GM19455 (cell line): ENCODE results near the gene C9orf50.

Experiments
- ATAC-seq: cut with Tn5 transposase; IDR thresholded peaks from one replicate; pipeline ENCODE4 v1.9.1; 2021; ENCODE audit not compliant: unreplicated experiment

C9orf50 gene

DNA sequence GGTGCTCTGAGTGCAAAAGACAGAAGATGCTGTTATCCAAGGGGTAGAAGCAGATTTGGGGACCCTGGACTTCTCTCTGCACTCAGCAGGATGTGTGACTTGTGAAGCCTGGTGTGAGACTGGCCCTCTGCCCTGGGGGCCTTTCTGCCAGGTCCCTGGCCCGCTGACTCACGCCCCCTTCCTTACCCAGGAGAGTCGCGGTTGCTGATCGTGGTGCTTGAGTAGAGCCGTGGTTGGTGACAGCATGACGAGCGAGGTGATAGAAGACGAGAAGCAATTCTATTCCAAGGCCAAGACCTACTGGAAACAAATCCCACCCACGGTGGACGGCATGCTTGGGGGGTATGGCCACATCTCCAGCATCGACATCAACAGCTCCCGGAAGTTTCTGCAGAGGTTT is 11.6 kb upstream of the C9orf50 start:
- ATAC-seq, result no peak

DNA sequence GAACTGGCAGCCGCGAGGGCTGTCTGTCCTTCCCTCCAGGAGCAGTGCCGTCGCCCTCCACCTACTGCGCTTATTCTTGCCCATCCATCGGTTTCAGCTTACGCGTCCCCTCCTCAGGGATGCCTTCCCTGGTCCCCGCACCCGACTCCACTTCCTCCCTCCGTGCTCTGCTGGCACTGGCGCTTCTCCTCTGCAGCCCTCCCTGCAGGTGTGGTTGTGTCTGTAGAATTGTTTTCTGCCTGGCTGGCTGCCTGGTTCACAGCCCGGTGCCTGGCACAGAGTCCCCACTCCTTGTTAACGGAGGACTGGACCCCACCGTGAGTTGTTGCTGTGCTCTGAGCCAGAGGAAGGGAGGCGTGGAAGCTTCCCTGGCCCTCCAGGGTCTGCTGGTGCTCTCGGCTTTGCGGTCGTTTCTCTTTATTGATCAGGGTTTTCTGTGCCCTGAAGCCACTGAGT is 10.8 kb upstream of the C9orf50 start:
- ATAC-seq, result no peak

DNA sequence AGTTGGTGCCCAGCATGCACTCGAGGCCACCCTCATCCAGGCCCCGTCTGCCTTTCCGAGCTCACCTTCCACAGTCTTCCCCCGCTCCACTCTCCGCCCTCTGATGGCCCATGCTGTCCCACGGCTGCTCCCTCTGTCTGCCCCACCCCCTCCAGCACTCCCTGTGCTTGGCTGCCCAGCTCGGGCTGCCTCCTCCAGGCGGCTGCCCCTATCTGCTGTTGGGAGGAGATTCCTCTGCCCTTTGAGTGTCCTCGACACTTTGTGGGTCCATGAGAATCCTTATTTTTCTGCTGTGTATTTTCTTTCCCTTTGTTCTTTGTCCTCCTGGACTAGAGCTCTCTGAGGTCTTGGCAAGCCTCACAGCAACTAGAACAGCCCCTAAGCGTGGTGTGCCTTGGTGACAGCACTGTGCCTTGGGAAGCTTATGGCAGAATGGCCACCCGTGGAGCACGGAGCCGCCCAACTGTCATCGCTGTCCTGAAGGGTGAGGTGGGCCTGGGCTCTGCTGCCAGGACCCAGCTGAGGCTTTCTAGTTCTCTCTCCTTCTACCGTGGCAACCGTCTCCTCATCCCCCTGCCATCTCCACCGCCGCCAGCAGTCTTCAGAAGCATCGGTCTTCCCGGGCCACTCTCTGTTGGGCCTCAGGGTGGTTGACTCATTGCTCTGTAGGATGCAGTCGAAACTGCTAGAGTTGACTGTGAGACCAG is 10.2 kb upstream of the C9orf50 start:
- no peak for ATAC-seq

DNA sequence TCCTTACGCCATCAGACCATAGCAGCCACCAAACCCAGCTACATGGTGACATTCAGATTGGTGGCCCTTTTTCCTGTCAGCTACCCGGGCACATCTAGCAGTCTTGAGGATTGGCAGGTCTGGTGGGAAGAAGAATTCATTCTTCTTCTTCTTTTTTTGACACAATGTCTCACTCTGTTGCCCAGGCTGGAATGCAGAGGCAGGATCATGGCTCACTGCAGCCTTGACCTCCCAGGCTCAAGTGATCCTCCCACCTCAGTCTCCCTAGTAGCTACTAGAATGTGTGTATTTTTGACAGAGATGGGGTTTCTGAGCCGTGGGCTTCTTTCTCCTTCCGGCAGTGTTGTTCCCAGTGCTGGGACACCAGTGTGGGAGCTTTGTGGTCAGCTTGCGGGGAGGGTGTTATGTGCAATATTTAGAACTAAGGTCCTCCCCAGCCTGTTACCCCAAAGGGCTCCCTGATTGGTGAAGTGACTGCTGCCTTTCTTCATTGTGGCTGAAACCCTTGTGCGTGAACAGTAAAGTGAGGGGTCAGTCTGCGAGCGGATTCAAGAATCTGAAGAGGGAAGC is 8.4 kb upstream of the C9orf50 start:
- no peak for ATAC-seq

DNA sequence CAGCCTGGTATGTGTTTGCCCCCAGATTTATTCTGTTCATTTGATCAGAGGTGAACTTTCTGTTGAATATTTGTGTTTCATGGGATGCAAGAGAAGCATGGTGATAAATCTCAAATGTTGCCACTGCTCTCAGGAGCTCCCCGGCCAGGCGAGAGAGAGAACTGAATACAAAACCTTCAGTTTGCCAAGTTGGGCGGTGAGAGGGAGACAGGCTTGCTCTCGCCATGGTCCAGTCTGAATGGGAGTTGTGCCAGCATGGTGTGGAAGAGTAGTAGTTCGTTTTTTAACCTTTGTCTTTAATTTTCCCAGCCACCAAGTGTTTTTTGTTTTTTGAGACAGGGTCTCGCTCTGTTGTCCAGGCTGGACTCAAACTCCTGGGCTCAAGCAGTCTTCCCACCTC is 7.8 kb upstream of the C9orf50 start:
- no peak for ATAC-seq

DNA sequence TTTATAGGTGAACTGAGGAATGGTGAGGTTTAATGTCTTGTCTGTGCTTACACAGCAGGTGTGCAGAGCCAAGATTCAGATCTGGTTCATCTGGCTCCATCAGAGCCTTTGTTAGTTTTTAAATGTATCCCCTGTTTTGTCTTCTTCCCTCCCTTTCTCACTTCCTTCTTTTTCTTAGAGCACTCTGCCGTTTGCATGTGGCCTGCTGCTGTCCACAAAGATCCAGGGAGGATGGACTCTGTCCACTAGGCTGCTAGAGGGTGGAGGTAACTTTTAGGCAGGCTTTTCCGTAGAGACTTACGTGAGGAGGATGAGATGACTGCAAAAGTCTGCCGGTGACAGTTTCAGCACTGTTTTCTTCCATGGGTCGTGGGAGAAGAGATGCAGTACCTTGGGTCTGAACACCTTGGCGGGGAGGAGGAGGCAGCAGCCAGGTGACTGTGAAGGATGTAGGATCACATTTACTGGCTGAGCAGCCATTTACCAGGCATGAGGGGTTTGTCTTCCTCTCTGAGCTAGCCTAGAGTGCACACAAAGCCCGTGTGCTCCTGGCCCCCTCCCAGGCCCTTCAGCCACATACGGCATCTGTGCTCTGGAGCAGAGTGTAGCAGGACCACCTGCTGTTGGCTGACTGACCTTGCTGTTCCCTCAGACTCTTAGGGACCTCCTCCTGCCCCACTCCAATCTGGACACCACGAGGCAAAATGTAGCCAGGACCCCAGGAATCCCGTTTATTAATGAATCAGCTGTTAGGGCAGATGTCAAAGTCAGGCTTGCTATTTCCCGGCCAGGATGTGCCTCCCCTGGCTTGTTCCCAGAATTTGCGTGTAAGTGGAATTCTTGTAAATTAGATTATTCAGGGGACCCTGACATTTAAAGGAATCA is 6.9 kb upstream of the C9orf50 start:
- ATAC-seq, result no peak

DNA sequence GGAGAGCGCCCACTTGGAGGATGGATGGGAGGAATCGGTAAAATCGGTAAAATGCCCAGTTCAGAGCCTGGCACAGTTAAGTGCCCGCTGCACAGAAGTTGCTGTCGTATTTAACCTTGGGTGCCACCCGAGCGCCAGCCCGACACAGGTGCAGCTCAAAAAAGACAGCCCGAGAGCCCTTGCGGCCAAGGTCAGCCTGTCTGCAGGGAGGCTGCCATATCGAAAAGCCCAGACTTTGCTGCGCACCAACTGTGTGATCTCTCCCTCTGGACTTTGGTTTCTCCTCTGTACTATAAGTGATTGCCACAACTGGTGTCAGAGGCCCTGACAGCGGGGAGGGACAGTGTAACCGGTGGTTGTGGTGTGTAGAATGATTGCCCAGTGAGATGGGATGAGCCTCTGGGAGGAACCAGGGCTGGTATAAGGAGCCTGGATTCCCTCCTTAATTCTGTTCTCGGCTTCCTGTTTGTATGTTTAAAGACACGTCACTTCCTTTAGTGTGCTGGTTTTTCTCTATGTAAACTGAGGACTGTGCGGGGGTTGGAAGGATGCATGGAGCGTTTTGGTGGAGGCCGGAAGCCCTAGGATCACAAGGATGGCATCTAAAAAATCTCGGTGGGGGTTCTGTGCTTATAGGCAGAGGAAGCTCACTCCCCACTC is 5.9 kb upstream of the C9orf50 start:
- ATAC-seq, result peak; percentile 41

DNA sequence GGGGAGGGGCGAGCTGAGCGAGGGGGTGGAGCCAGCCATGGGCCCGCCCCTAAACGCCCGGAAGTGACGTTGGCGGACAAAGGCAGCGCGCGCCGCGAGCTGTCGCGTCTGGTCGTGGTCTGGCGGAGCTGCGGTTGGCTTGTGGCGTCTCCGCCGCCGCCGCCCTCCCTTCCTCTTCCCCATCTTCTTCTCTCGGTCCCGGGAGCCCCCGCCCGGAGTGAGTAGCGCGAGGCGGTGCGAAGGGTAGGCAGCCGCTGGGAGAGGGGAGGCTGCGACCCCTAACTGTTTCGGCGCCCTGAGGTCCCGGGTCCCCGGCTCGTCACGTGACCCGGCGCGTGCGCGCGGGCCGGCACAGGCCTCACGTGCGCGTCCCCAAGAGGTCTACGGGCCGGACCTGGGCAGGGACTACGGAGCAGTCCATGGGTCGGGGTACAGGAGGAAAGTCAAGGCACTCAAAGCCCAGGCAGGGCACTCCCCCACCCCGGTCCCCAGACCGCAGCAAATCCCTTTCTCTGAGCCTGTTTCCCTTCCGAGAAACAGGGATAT is 5.3 kb upstream of the C9orf50 start, which contains the start of gene NTMT1:
Gene NTMT1 (plus strand): TSS at position 85 of the 546 bp plus-strand sequence. CDS start 6,541 bp downstream, outside the sequence.
- peak; percentile 81 for ATAC-seq

DNA sequence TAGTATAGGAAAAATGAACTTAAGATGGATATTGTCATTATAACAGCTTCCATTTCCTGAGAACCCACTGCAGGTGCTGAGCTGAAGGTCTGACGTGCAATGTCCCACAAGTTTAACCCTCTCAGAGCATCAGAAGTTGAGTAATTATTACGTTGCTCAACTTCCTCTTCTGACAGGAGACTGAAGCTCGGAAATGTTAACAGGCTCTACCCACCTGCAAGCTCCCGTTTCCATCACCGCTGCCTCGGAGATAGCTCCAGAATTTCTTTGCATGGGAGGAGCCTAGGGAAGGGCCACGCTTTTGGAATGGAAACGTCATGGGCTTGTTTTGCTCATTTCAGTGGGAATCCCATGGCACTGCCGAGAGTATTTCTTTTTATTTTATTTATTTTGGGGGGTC is 4.0 kb upstream of the C9orf50 start:
- ATAC-seq, result no peak

DNA sequence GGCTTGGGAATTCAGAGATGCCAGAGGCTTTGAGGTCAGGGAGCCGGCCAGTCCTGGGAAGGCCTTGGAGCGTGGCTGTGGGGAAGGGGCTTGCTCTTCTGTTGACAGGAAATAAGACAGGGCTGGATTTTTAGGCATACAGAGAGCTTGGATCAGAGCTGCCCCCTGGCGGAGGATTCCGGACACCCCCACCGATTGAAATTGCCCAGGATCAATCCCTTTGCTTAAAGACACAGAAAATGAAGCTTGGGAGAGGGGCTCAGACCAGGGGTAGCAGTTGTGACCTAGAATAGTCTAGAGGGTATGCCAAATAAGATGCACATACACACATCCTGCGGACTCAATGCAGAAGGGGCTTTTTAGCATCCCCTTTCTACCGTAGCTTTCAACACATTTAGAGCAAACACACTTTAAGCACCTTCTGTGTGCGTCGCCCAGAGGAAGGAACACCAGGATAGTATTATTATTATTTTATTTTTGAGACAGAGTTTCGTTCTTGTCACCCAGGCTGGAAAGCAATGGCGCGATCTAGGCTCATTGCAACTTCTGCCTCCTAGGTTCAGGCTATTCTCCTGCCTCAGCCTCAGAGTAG is 3.4 kb upstream of the C9orf50 start:
- no peak for ATAC-seq

DNA sequence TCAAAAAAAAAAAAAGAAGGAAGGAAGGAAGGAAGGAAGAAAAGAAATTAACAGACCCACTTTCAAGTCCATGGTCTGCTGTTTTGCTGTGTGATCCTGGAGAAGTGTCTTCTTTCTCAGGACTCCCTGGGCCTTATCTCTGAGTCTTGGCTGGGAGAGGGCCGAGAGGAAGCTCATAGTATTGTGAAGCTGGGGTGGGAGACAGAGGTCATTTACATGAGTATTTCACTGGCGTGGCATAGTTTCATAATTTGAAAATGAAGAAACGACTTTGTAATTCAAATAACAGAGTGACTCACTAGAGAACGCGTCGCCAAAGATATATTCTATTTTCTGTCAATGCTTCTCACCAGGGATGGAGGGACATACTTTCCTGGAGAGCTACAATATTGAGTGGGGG is 2.4 kb upstream of the C9orf50 start:
- ATAC-seq, result no peak

DNA sequence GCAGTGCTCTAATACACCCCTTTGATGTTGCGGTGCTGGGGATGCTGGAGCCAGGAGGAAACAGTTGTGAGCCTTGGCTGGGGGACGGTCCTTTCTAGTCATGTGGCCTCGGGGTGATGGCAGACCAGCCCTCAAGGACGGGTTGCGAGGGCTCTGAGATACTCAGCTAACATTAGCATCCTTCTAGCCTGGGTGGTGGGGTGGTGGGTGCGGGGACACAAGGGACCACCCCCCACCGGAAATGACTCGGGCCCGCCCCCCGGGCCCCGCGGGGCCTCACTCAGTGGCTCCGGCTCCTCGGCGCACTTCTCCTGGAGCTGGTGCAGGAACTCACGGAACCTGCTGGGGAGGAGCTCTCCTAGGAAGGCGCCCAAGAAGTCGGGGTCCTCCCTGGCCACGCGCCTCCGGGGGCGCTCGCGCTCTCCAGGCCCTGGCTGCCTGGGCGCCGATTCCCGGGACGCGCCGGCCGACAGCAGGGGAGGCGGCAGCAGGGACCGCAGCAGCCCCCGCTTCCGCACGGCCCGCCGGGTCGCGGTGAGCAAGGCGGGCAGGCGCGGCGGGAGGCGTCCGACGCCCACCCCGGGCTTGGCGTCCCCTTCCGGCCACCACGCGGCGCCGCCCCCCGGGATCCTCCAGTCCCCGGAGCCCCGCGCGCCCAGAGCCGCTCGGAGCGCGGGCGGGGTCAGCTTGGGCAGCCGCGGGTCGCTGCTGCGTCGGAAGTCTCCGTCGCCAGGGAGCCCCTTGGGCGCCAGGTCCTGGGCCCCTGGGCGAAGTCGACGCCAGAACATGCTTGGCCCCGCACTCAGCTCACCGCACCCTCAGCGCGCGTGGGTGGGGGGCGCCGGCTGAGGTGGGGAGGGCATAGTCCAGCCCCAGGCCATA is 873 bp downstream of the C9orf50 start:
- ATAC-seq, result no peak

DNA sequence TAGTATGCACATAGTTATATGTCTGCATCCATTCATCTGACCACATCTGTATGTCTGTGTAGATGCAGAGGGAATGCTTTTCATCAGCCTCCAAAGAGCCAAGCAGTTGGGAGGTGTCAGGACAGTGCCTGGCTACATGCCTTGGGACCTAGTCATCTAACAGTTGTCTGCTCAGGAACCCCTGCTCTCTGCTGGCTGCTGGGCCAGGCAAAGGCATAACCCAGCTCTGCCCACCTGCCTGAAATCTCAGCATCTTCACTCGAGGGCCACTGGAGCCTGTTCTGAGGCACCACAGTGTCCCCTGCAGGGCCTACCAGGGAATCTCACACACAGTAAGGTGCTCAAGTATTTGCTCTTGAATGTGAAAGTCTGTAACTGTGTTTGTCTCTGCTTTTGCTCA is 3.7 kb downstream of the C9orf50 start:
- ATAC-seq, result no peak

DNA sequence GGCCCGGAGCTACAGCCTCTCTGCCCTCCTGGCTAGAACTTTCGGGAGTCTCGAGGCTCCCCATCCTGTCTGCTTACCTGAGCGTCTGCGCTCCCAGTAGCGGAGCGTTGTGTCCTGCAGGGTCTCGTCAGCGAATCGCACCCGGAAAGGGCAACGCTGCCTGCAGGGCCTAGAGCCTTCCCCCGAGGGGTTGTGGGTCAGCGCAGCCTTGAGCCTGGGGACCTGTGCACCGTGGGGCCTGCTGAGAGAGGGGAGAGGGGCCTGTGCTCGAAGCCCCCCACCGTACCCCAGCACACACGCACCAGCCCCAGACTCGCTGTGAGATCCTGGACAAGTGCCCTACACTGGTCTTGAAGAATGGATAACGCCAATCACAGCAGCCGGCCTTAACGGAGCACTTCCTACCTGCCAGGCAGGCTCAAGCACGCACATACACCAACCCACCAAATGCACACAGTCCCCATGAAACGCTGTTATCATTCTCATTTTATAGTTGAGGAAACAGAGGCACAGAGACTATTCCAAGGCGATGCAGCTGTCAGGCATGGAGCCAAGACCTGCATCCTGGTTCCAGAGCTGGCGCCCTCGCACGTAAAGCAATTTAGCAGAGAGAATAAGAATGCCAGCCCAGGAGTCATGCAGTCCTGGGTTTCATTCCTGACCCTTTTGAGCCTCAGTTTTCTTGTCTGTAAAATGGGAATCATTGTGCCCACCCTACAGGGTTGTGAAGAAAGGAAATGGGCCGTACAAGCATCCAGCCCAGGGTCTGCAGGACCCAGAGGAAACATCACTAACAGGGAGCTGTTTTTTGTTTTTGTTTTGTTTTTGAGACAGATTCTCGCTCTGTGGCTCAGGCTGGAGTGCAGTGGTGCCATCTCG is 5.3 kb downstream of the C9orf50 start:
- ATAC-seq, result no peak

DNA sequence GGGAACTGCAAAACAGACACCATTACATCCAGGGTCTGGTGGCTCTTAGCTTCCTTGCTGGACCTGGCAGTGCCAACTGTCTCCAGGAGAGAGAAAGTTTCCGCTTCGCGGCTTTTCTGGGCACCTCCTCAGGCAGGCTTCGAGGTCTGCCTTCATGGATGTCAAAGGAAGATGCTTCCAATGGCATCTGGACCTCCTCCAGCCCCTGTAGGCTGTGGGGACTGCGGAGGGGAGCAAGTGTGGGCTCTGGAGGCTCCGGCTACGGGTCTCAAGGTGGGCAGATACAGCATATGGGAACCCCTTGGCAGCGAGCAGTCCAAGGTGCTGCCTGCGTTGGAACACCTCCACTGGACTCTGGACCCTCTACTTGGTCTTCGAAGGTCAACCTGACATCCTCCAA is 6.0 kb downstream of the C9orf50 start:
- ATAC-seq, result no peak

DNA sequence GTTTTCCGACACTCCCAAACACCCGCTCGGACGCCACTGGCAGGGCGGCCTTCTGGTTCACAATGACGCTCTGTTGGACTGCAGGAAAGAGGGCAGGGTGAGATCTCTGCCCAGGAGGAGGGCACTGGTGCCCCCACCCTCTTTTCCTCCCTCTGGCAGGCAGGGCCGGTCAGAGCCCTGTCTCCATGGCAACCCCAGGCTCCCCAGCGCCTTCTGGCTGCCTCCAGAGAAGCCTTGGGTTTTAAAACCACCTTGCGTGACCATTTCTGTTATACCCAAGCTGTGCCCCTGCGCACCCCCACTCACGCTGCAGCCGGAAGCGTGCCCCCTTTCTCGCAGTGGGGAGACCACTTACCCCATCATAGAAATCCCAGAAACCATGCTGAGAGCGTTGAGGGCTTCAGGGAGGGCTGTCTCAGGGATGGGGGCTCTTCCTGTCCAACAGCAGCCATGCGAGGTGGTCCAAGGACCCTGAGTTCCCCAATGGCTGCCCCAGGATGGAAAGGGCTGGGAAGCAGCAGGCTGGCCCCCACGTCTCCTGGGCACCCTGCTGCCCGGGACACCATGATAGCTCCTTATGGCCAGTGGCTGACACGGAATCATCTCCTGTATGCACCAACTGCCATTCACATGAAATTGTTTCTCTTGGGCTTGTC is 7.3 kb downstream of the C9orf50 start:
- no peak for ATAC-seq

DNA sequence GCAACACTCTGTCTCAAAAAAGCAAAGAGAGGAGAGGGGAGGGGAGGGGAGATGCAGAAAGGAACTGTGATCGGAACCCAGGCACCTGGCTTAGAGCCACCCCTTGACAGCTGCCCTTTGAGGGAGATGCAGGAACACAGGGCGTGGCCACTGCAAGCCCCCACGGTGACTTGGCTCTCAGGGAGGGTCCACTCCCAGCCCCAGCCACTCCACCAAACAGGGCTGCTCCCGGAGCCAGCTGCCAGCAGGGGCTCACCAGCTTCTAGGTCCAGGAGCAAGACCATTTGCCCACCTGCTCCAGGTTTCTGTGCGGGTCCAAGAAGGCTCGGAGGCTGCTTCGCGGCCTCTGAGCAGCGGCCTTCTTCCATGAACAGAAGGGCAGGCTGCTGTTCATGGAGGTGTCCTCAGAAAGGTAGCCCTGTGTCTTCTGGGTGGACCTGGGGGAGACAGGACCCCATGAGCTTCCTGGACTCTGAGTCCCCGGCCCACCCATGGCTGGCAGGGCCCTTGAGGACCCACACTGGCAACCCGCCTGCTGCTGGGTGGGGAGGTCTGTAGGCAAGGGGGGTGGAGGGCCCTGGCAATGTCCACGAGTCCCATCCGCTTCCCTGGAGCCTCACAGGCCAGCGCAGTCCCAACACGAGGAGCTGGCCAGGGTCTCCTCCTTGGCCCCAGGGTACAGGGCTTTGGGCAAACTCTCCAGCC is 7.9 kb downstream of the C9orf50 start:
- ATAC-seq, result no peak

DNA sequence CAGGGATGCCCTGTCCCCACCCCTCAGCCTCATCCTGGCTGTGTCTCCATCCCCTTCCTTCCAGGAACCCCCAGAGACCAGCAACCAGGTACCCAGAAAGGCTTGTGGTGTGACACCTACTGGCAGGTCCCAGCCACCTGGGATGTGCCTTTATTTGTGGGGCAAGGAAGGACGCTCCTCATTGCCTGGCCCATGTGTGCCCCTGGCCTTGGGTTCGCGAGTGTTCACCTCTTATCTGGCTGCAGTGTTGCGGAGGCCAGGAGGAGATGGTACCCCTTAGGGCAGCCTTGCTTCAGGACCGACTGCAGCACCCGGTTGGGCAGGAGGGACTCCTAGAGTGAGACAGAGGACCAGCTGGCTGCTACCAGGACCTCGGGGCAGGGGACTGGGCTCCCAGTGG is 8.8 kb downstream of the C9orf50 start:
- ATAC-seq, result no peak
